ENCODE data around the gene YY1.

The YY1 gene

GRCh38 chr14:100302616-100303015 lies 63.7 kb downstream of the YY1 start:
- no peak for DNase-seq (ENCODE audit: low read depth)
- no peak overlapping the region for H3K4me3 ChIP-seq (ENCODE audit: low read depth, low read length)
- no peak for TF ChIP-seq CTCF (IDR thresholded peaks at IDR 0.05; ENCODE audit: low read depth, low read length, missing control alignments)

- DNase-seq (ENCODE audit: low read depth) = no peak
- no peak overlapping the region for H3K4me3 ChIP-seq (ENCODE audit: low read depth, low read length)
- TF ChIP-seq CTCF (IDR thresholded peaks at IDR 0.05; ENCODE audit: low read depth, low read length, missing control alignments) = peak; percentile 73
These were observed 64.2 kb downstream of the YY1 start for GRCh38 chr14:100303179-100303578.

DNA sequence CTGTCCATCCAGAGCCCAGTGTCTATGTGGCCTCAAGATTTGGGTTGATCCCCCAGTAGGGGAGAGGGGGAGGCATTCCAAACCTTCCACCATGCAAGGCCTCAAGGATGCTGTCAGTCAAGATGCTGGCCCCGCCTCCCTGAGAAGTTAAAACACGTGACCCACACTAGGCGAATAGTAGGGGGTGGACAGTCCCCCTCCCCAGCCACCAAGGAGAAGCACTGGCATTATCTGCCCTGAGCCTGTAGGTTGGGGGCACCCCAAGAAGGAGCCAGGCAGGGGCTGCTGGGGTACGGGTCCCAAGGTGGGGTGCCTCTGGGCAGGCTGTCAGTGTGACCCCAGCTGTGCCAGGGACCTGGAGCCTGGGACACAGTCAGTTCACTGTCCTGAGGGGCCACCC lies 65.0 kb downstream of the YY1 start:
- TF ChIP-seq CTCF (IDR thresholded peaks at IDR 0.05; ENCODE audit: low read depth, low read length, missing control alignments) = no peak
- H3K4me3 ChIP-seq (ENCODE audit: low read depth, low read length) = no peak overlapping the region

GRCh38 chr14:100304825-100305323 lies 65.9 kb downstream of the YY1 start:
- TF ChIP-seq CTCF (IDR thresholded peaks at IDR 0.05; ENCODE audit: low read depth, low read length, missing control alignments) = no peak
- no peak overlapping the region for H3K4me3 ChIP-seq (ENCODE audit: low read depth, low read length)
- no peak for DNase-seq (ENCODE audit: low read depth)

More for the DNA sequence above, 65.0 kb downstream of the YY1 start:
- DNase-seq (ENCODE audit: low read depth) = no peak

DNA sequence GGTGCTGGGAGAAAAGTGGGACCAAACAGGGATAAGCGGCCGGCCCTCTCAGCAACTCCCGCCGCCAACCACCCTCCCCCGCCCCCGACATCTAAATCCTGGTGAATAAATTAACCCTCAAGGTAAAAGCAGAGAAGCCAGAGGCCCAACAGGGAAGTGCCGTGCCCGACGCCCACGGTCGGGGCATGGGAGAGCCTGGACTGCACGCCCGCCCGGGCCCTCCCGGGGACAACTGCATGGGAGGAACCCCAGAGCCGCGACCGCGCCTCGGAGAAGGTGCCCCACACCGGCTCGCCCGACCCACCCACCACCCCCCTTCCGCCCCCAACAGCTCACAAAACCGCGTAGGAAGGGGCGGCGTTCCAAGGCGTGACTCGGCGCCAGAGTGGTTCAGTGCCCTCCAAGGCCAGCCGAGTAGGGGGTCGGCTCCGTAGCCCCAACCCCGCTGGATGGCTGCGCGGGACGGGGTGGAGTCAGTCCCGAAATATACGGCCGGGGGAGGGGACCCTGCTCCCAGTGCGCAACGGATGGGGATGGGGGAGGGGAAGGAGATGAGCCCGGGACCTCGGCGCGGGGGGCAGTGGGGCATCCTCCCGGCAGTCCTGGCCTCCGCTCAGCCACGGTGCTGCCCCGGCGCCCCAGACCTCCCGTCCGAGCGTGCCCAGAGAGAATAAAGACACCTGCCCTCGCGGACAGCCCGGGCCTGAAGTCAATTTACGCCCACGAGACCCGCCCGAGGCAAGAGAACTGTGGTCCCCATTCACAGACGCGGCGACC lies 66.6 kb downstream of the YY1 start:
- no peak for TF ChIP-seq CTCF (IDR thresholded peaks at IDR 0.05; ENCODE audit: low read depth, low read length, missing control alignments)
- peak overlapping the region; percentile 66 for H3K4me3 ChIP-seq (ENCODE audit: low read depth, low read length)
- DNase-seq (ENCODE audit: low read depth) = no peak

GRCh38 chr14:100306101-100306997 lies 67.4 kb downstream of the YY1 start, which contains the start of gene SLC25A29:
Gene SLC25A29, minus strand, starts transcription at chr14:100306444. Its CDS starts 212 bp downstream, at chr14:100306232.
- peak; percentile 19 for DNase-seq (ENCODE audit: low read depth)
- TF ChIP-seq CTCF (IDR thresholded peaks at IDR 0.05; ENCODE audit: low read depth, low read length, missing control alignments) = no peak
- peak within 1 kb of the TSS; percentile 66 for H3K4me3 ChIP-seq (ENCODE audit: low read depth, low read length)
